Hematopoietic multipotent progenitor cell treated with erythropoietin and hydrocortisone succinate and interleukin-3 and kit ligand, for 6 days (in vitro differentiated cells): ENCODE data around the gene DCN.

ENCODE experiments used
- DNase-seq: peaks from one replicate; pipeline ENCODE4 v3.0.0-alpha.2; 2015

The DCN gene

GRCh38 chr12:91098941-91099340, 83.7 kb downstream of the DCN start:
- peak; percentile 2 for DNase-seq

- no peak for DNase-seq
Observed at GRCh38 chr12:91098461-91098860, 84.2 kb downstream of the DCN start.

- no peak for DNase-seq
Observed at GRCh38 chr12:91094957-91095356, 87.7 kb downstream of the DCN start.

GRCh38 chr12:91094032-91094662, 88.5 kb downstream of the DCN start:
- no peak for DNase-seq

- DNase-seq, result peak; percentile 22
Observed at GRCh38 chr12:91093341-91093740, 89.3 kb downstream of the DCN start.

GRCh38 chr12:91091916-91092715, 90.5 kb downstream of the DCN start:
- DNase-seq, result no peak
